Natural killer cell (primary cell): Measurements from ENCODE around the gene DEK. TPM values are rescaled to one million over a fixed set of nuclear protein-coding genes. Genes with fewer than 3 reads are reported as not detected.

Source experiments
- ATAC-seq, 3 donors: fragments of 150-1000 bp in 2 of 3; fragments of 200-7000 bp in 1 of 3; cut with Tn5 transposase; 1 replicate in 1 of 3; 2 replicates in 2 of 3; pipeline ENCODE4 v1.10.0; 2021; ENCODE audit warnings: mild to moderate bottlenecking in 2 of 3, moderate library complexity in 2 of 3
- DNase-seq, 2 donors: peaks; one replicate each; pipeline versions ENCODE4 v3.0.0 to v3.0.0-alpha.2; 2013 to 2021; ENCODE audit warnings: mixed read lengths in 1 of 2
- H3K27ac ChIP-seq: one replicate; pipeline ENCODE4 v1.5.1; 2013; ENCODE audit warnings: mild to moderate bottlenecking, low read length
- H3K27me3 ChIP-seq: one replicate; pipeline ENCODE4 v1.6.1; 2013; ENCODE audit warnings: low read length; ENCODE audit not compliant: control insufficient read depth, insufficient read depth
- H3K36me3 ChIP-seq: one replicate; pipeline ENCODE4 v1.6.1; 2013; ENCODE audit warnings: low read length; ENCODE audit not compliant: control insufficient read depth, insufficient read depth
- H3K4me1 ChIP-seq: one replicate; pipeline ENCODE4 v1.6.1; 2013; ENCODE audit warnings: low read length; ENCODE audit not compliant: control insufficient read depth, insufficient read depth
- H3K4me3 ChIP-seq: one replicate; pipeline ENCODE4 v1.5.1; 2013; ENCODE audit warnings: low read length
- H3K9me3 ChIP-seq: one replicate; pipeline ENCODE4 v1.6.1; 2013; ENCODE audit warnings: low read length; ENCODE audit not compliant: control insufficient read depth, insufficient read depth
- H3K27ac Mint-ChIP-seq, 2 donors: one replicate each; pipeline ENCODE4 v1.8.0; 2022; ENCODE audit warnings: mild to moderate bottlenecking in 2 of 2, mixed read lengths in 2 of 2, moderate library complexity in 1 of 2
- H3K27me3 Mint-ChIP-seq, 2 donors: one replicate each; pipeline ENCODE4 v1.8.0; 2022; ENCODE audit warnings: low read depth in 2 of 2, mixed read lengths in 2 of 2
- H3K36me3 Mint-ChIP-seq: one replicate; pipeline ENCODE4 v1.8.0; 2022; ENCODE audit warnings: mixed read lengths
- H3K4me1 Mint-ChIP-seq, 2 donors: one replicate each; pipeline ENCODE4 v1.8.0; 2022; ENCODE audit warnings: mixed read lengths in 2 of 2
- H3K4me3 Mint-ChIP-seq: one replicate; pipeline ENCODE4 v1.8.0; 2022; ENCODE audit warnings: mild to moderate bottlenecking, moderate library complexity, mixed read lengths
- H3K9me3 Mint-ChIP-seq, 2 donors: one replicate each; pipeline ENCODE4 v1.8.0; 2022; ENCODE audit warnings: mixed read lengths in 2 of 2
- WGBS: methylation state at CpG from one replicate; pipeline ENCODE4 v1.1.7; 2013; ENCODE audit warnings: missing lambda C conversion rate; ENCODE audit not compliant: insufficient coverage; 5-methylcytosine and 5-hydroxymethylcytosine counted together
- intact Hi-C: fragments of 100-400 bp; cut with micrococcal nuclease; formaldehyde crosslinking; loops from one replicate; pipeline ENCODE4 v1.14.2; 2022
- total RNA-seq, 4 donors: library from RNA; stranded (reverse); fragments of 120-200 nt in 1 of 4; gene quantifications; one replicate each; pipeline versions ENCODE4 v1.2.3 to v1.2.4, GENCODE V29; 2013 to 2022
- TF ChIP-seq, protein P1 (sequence below): fragments of 200-600 bp; IDR thresholded peaks from one replicate; pipeline ENCODE4 v1.8.0; 2022; ENCODE audit warnings: antibody characterized with exemption

Gene DEK
- total RNA-seq, 3 donors from 2014 or later (not counting 1 experiment from before 2014, with no cell fraction given) = 79.5 to 89.7 (median 80.9) TPM

DNA sequence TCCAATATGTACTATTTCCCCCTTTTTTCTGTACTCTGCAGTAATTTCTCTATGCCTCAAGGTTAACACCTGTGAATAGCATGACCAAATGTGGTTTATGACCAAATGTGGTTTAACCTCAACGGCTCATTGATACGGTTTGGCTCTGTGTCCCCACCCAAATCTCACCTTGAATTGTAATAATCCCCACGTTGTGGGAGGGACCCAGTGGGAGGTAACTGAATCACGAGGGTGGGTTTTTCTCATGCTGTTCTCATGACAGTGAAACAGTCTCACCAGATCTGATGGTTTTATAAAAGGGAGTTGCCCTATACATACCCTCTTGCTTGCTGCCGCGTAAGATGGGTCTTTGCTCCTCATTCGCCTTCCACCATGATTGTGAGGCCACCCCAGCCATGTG, 18.7 kb downstream of the DEK start:
- DNase-seq = peak in 1 of 2 donors; percentile 38
- H3K4me3 Mint-ChIP-seq = peak overlapping the region; percentile 26
- peak in 2 of 3 donors; percentile 80 for ATAC-seq
- H3K27me3 Mint-ChIP-seq = no peaks in the 10 kb centered on the region
- H3K9me3 Mint-ChIP-seq = no peaks in the 10 kb centered on the region
- peaks cover 7% of the 10 kb centered on the region for H3K36me3 Mint-ChIP-seq
- WGBS = 71% methylated on average over 4 of the region's 7 CpGs
- H3K27ac Mint-ChIP-seq = peak overlapping the region; percentile 58 to 65
- peaks cover 43 to 58% of the 10 kb centered on the region in 2 donors for H3K4me1 Mint-ChIP-seq
- Histone ChIP-seq H3K9me3 (no peaks in the 10 kb centered on the region), H3K36me3 (peaks cover 58% of the 10 kb centered on the region), H3K4me1 (peaks cover 4% of the 10 kb centered on the region), H3K27me3 (no peaks in the 10 kb centered on the region), H3K27ac (no peak overlapping the region), H3K4me3 (no peak overlapping the region)
- TF ChIP-seq, protein P1, sequence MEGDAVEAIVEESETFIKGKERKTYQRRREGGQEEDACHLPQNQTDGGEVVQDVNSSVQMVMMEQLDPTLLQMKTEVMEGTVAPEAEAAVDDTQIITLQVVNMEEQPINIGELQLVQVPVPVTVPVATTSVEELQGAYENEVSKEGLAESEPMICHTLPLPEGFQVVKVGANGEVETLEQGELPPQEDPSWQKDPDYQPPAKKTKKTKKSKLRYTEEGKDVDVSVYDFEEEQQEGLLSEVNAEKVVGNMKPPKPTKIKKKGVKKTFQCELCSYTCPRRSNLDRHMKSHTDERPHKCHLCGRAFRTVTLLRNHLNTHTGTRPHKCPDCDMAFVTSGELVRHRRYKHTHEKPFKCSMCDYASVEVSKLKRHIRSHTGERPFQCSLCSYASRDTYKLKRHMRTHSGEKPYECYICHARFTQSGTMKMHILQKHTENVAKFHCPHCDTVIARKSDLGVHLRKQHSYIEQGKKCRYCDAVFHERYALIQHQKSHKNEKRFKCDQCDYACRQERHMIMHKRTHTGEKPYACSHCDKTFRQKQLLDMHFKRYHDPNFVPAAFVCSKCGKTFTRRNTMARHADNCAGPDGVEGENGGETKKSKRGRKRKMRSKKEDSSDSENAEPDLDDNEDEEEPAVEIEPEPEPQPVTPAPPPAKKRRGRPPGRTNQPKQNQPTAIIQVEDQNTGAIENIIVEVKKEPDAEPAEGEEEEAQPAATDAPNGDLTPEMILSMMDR = no peak
- intact Hi-C loops = no loop called here

DNA sequence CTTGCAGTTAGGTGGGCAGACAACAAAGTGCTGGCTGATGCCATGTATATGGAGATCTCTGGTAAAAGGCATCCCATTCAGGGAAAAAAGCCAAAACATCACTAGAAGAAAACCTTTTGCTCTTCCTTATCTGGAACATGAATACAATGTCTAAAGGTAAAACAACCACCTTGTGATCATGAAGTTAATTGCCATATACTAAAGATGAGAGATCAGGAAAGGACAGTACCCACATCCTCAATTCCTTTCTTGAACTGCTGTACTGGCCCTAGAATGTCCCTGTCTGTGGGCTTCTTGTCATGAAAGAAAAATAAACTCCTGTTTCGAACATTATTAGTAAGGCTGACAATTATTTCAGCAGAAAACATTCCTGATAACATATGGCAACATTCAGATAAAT, 19.3 kb downstream of the DEK start:
- Histone ChIP-seq H3K27me3 (no peaks in the 10 kb centered on the region), H3K27ac (no peak overlapping the region), H3K4me1 (peaks cover 4% of the 10 kb centered on the region), H3K4me3 (no peak overlapping the region), H3K9me3 (no peaks in the 10 kb centered on the region), H3K36me3 (peaks cover 58% of the 10 kb centered on the region)
- H3K27ac Mint-ChIP-seq = peak overlapping the region; percentile 58 to 65
- peaks cover 43 to 58% of the 10 kb centered on the region in 2 donors for H3K4me1 Mint-ChIP-seq
- TF ChIP-seq, protein P1 = no peak
- 89% methylated on average over 1 of the region's 1 CpG for WGBS
- no peaks in the 10 kb centered on the region for H3K9me3 Mint-ChIP-seq
- no peaks in the 10 kb centered on the region for H3K27me3 Mint-ChIP-seq
- peak overlapping the region; percentile 26 for H3K4me3 Mint-ChIP-seq
- intact Hi-C loops = no loop called here
- no peak for DNase-seq
- peaks cover 7% of the 10 kb centered on the region for H3K36me3 Mint-ChIP-seq
- ATAC-seq = no peak

DNA sequence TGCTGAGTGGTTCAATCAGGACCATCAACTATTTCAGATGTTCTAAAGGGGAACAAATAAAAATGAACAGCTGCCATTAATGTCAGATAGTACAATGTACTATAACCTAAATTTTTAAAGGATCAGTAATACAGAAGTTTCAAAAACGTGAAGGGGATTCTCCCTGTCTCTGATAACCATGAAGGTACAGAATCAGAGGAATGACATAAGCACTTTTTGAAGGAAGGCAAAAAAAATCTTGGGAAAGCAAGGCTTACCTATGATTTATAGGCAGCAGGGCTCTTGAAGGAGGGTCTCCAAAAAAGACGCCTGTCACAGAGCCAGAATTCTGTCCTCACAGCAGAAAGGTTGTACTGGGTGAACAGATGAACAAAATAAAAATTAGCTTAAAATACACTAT, 20.1 kb downstream of the DEK start:
- H3K27ac Mint-ChIP-seq = no peak overlapping the region
- H3K27me3 ChIP-seq = no peaks in the 10 kb centered on the region
- H3K36me3 Mint-ChIP-seq = peaks cover 7% of the 10 kb centered on the region
- H3K27ac ChIP-seq = no peak overlapping the region
- TF ChIP-seq, protein P1 = no peak
- no peaks in the 10 kb centered on the region for H3K27me3 Mint-ChIP-seq
- DNase-seq (no peak), ATAC-seq (no peak)
- H3K9me3 Mint-ChIP-seq = no peaks in the 10 kb centered on the region
- peaks cover 55% of the 10 kb centered on the region for H3K36me3 ChIP-seq
- no peaks in the 10 kb centered on the region for H3K9me3 ChIP-seq
- 92% methylated on average over 2 of the region's 2 CpGs for WGBS
- intact Hi-C loops = no loop called here
- H3K4me1 ChIP-seq = peaks cover 4% of the 10 kb centered on the region
- no peak overlapping the region for H3K4me3 Mint-ChIP-seq
- peaks cover 44 to 58% of the 10 kb centered on the region in 2 donors for H3K4me1 Mint-ChIP-seq
- no peak overlapping the region for H3K4me3 ChIP-seq

DNA sequence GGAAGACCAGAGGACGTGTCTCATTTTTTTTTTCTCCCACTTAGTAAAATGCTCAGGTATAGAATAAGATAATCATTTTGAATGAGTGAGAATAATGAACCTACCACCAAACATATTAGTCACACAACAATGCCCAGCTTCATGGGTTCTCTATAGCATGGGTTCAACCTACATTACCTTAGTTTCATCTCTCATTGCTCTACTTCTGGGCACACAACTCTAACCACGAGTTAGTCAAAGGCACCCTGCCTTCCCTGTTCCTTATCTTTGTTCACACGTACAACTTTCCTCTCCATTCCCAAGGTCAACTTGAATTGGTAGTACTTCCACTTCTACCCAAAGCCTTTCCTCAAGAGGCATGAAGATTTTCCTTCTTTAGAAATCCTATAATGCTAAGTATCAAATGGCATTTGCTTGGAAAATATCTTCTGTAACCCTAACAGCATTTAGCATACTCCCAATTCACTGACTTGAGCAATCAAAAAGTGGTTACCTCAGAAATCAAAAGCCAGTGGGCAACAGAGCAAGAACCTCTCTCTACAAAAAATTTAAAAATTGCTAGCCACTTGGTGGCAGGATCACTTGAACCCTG, 20.9 kb downstream of the DEK start:
- Mint-ChIP-seq H3K9me3 (no peaks in the 10 kb centered on the region), H3K36me3 (peaks cover 7% of the 10 kb centered on the region), H3K4me1 (peaks cover 42 to 51% of the 10 kb centered on the region in 2 donors), H3K27ac (peak overlapping the region in 1 of 2 donors; percentile 10), H3K27me3 (no peaks in the 10 kb centered on the region), H3K4me3 (no peak overlapping the region)
- TF ChIP-seq, protein P1 = no peak
- 79% methylated on average over 2 of the region's 3 CpGs for whole genome bisulfite sequencing
- Histone ChIP-seq H3K36me3 (peaks cover 49% of the 10 kb centered on the region), H3K4me3 (no peak overlapping the region), H3K4me1 (peaks cover 4% of the 10 kb centered on the region), H3K9me3 (no peaks in the 10 kb centered on the region), H3K27me3 (no peaks in the 10 kb centered on the region), H3K27ac (no peak overlapping the region)
- DNase-seq (no peak), ATAC-seq (no peak)
- intact Hi-C loops = no loop called here
